Cardiac muscle cell (in vitro differentiated cells and primary cell): Measurements from ENCODE around the gene ASNSD1. TPM values are rescaled to one million over a fixed set of nuclear protein-coding genes. Genes with fewer than 3 reads are reported as not detected.

ENCODE experiments used
- polyA plus RNA-seq: library from polyadenylated mRNA; unstranded; fragments of >200 nt; fragmentation: Nextera tagmentation; extraction: Ambion mirVana; gene quantifications from 2 replicates; pipeline ENCODE4 v1.2.1, GENCODE V29; 2016
- total RNA-seq: library from RNA; depleted of rRNA; stranded (reverse); fragments of >200 nt; gene quantifications from 2 replicates; pipeline ENCODE4 v1.2.3, GENCODE V29; 2016

Gene ASNSD1
- total and polyA plus RNA-seq, 2 experiments from 2014 or later, result 25.2 to 37.1 TPM

Other genes with a start within 250 kb of the ASNSD1 start
- 14.0 and 23.4 TPM in 2 replicates for gene WDR75, start 220.0 kb upstream of the ASNSD1 start, total RNA-seq
- 22.3 and 38.8 TPM in 2 replicates for gene WDR75, start 220.0 kb upstream of the ASNSD1 start, polyA plus RNA-seq
- 0.80 and 5.2 TPM in 2 replicates for gene SLC40A1, start 80.7 kb upstream of the ASNSD1 start, total RNA-seq
- gene SLC40A1, start 80.7 kb upstream of the ASNSD1 start, polyA plus RNA-seq, result 7.3 and 11.5 TPM in 2 replicates
- 1.2 and 1.4 TPM in 2 replicates for gene ANKAR, start 13.2 kb downstream of the ASNSD1 start, total RNA-seq
- 4.4 and 5.4 TPM in 2 replicates for gene ANKAR, start 13.2 kb downstream of the ASNSD1 start, polyA plus RNA-seq
- 6.9 and 12.5 TPM in 2 replicates for gene OSGEPL1, start 101.3 kb downstream of the ASNSD1 start, total RNA-seq
- gene OSGEPL1, start 101.3 kb downstream of the ASNSD1 start, polyA plus RNA-seq, result 19.0 and 26.0 TPM in 2 replicates
- gene ORMDL1, start 122.9 kb downstream of the ASNSD1 start, total RNA-seq, result 86.0 and 96.1 TPM in 2 replicates
- gene ORMDL1, start 122.9 kb downstream of the ASNSD1 start, polyA plus RNA-seq, result 133 and 138 TPM in 2 replicates
- gene PMS1, start 123.0 kb downstream of the ASNSD1 start, total RNA-seq, result 16.5 and 16.9 TPM in 2 replicates
- gene PMS1, start 123.0 kb downstream of the ASNSD1 start, polyA plus RNA-seq, result 23.6 and 42.0 TPM in 2 replicates